ENCODE results near the gene ELAPOR1.

- no peak for TF ChIP-seq ZFP91 (CRISPR knock-in tag; IDR thresholded peaks at IDR 0.05)
- TF ChIP-seq NR2C2 (CRISPR knock-in tag; IDR thresholded peaks at IDR 0.05): no peak
- TF ChIP-seq NR2C2 (tag; IDR thresholded peaks at IDR 0.05): no peak
- no peak for TF ChIP-seq ZNF143 (CRISPR knock-in tag; IDR thresholded peaks at IDR 0.05)
- no peak for TF ChIP-seq MYC (IDR thresholded peaks at IDR 0.05; ENCODE audit: low read depth, low read length)
- TF ChIP-seq MYC (CRISPR knock-in tag; IDR thresholded peaks at IDR 0.05; ENCODE audit: borderline replicate concordance, low read depth): no peak
- TF ChIP-seq SREBF1 (IDR thresholded peaks at IDR 0.05; ENCODE audit: borderline replicate concordance, low read depth, low read length): no peak
- TF ChIP-seq USF1 (CRISPR knock-in tag; IDR thresholded peaks at IDR 0.05): no peak
- no peak for TF ChIP-seq CTCF (IDR thresholded peaks at IDR 0.05 in 2 of 3, conservative IDR thresholded peaks at IDR 0.05 in 1 of 3; ENCODE audit: insufficient read depth in 2 of 3, low read depth in 1 of 3, low read length in 3 of 3)
- TF ChIP-seq FOXM1 (IDR thresholded peaks at IDR 0.05; ENCODE audit: low read depth): no peak
- TF ChIP-seq FOXM1 (CRISPR knock-in tag; IDR thresholded peaks at IDR 0.05; ENCODE audit: low read depth): no peak
- no peak for TF ChIP-seq EZH2 (IDR thresholded peaks at IDR 0.05; ENCODE audit: borderline replicate concordance, low read depth, low read length)
Observed at GRCh38 chr1:109118089-109118488, 4.2 kb downstream of the ELAPOR1 start.

All from K562 (cell line).